ENCODE results near the gene PRICKLE2. TPM values are rescaled to one million over a fixed set of nuclear protein-coding genes. Genes with fewer than 3 reads are reported as not detected.

PRICKLE2 gene
- total RNA-seq, 1 experiment from 2014 or later, result 5.6 TPM

DNA sequence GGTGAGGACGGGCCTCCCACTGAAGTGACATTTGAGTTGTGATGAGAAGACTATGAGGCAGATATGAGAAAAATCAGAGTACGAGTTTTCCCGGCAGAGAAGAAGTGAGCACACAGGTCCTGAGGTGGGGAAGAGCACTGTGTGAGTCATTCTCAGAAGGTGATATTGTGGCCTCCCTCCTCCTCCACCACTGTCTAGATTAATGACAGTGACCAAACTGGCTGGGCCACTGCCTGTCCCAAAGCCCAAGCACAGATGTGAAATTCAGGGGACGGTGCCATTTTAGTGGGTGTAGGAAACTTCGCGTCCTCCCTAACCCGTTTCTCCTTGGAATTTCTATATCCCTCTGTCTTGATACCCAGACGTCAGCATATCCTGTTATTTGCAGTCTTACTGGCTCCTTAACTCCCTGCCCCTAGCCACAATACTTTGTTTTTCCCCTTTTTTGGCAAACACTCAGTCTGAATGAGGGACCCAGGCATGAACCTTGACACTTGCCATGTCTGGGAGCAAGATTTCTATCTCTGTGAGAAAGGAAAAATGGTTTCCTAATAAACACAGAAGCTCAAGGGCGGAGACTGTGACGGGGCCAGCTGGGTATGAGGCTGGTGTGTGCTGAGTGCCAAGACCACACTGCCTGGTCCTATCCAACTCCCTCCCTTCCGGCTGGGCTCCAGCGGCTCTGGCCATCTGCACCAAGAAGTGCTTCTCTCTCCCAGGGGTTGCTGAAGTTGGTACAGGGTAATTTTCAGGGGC is 15.2 kb downstream of the PRICKLE2 start:
- no peak overlapping the region for H3K4me3 Mint-ChIP-seq
- H3K4me1 Mint-ChIP-seq, result peaks cover 19% of the 10 kb centered on the region
- no peak for ATAC-seq
- no peak overlapping the region for H3K27ac Mint-ChIP-seq
- POLR2A ChIA-PET, result no interaction called here
- TF ChIP-seq SOX15 (CRISPR knock-in tag; IDR thresholded peaks at IDR 0.05) (no peak), ZNF121 (CRISPR knock-in tag; IDR thresholded peaks at IDR 0.05) (no peak), ZSCAN18 (CRISPR knock-in tag; IDR thresholded peaks at IDR 0.05) (no peak), ZBTB21 (CRISPR knock-in tag; IDR thresholded peaks at IDR 0.05; ENCODE audit: borderline replicate concordance) (no peak), ZNF219 (CRISPR knock-in tag; IDR thresholded peaks at IDR 0.05; ENCODE audit: borderline replicate concordance) (no peak), ESRRA (CRISPR knock-in tag; IDR thresholded peaks at IDR 0.05; ENCODE audit: borderline replicate concordance) (no peak), ZNF416 (CRISPR knock-in tag; IDR thresholded peaks at IDR 0.05) (no peak), ZNF423 (CRISPR knock-in tag; IDR thresholded peaks at IDR 0.05) (no peak), CREM (CRISPR knock-in tag; IDR thresholded peaks at IDR 0.05) (no peak), ZNF317 (CRISPR knock-in tag; IDR thresholded peaks at IDR 0.05; ENCODE audit: borderline replicate concordance, low read depth) (no peak), PRRX2 (CRISPR knock-in tag; IDR thresholded peaks at IDR 0.05) (no peak), JUN (CRISPR knock-in tag; IDR thresholded peaks at IDR 0.05) (no peak), ARID4B (CRISPR knock-in tag; IDR thresholded peaks at IDR 0.05; ENCODE audit: borderline replicate concordance) (no peak), OVOL2 (CRISPR knock-in tag; IDR thresholded peaks at IDR 0.05; ENCODE audit: borderline replicate concordance) (no peak), ZNF263 (CRISPR knock-in tag; IDR thresholded peaks at IDR 0.05; ENCODE audit: low read depth) (no peak), ZNF425 (CRISPR knock-in tag; conservative IDR thresholded peaks at IDR 0.05) (no peak), ATF2 (CRISPR knock-in tag; IDR thresholded peaks at IDR 0.05; ENCODE audit: borderline replicate concordance, low read depth) (no peak)
- TF ChIP-seq, protein P1, sequence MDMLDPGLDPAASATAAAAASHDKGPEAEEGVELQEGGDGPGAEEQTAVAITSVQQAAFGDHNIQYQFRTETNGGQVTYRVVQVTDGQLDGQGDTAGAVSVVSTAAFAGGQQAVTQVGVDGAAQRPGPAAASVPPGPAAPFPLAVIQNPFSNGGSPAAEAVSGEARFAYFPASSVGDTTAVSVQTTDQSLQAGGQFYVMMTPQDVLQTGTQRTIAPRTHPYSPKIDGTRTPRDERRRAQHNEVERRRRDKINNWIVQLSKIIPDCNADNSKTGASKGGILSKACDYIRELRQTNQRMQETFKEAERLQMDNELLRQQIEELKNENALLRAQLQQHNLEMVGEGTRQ (CRISPR knock-in tag; IDR thresholded peaks at IDR 0.05), result no peak
- TF ChIP-seq, protein P2, sequence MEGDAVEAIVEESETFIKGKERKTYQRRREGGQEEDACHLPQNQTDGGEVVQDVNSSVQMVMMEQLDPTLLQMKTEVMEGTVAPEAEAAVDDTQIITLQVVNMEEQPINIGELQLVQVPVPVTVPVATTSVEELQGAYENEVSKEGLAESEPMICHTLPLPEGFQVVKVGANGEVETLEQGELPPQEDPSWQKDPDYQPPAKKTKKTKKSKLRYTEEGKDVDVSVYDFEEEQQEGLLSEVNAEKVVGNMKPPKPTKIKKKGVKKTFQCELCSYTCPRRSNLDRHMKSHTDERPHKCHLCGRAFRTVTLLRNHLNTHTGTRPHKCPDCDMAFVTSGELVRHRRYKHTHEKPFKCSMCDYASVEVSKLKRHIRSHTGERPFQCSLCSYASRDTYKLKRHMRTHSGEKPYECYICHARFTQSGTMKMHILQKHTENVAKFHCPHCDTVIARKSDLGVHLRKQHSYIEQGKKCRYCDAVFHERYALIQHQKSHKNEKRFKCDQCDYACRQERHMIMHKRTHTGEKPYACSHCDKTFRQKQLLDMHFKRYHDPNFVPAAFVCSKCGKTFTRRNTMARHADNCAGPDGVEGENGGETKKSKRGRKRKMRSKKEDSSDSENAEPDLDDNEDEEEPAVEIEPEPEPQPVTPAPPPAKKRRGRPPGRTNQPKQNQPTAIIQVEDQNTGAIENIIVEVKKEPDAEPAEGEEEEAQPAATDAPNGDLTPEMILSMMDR (IDR thresholded peaks at IDR 0.05), result no peak
- TF ChIP-seq, protein P3, sequence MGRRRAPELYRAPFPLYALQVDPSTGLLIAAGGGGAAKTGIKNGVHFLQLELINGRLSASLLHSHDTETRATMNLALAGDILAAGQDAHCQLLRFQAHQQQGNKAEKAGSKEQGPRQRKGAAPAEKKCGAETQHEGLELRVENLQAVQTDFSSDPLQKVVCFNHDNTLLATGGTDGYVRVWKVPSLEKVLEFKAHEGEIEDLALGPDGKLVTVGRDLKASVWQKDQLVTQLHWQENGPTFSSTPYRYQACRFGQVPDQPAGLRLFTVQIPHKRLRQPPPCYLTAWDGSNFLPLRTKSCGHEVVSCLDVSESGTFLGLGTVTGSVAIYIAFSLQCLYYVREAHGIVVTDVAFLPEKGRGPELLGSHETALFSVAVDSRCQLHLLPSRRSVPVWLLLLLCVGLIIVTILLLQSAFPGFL (CRISPR knock-in tag; IDR thresholded peaks at IDR 0.05; ENCODE audit: borderline replicate concordance), result no peak
- no peaks in the 10 kb centered on the region for H3K36me3 Mint-ChIP-seq
- no peak for DNase-seq (ENCODE audit: low spot score)
- CTCF ChIA-PET, result no interaction called here
- H3K27me3 Mint-ChIP-seq (ENCODE audit: low read depth), result peaks cover 21% of the 10 kb centered on the region
- no peaks in the 10 kb centered on the region for H3K9me3 Mint-ChIP-seq
